Endothelial cell (in vitro differentiated cells): Measurements from ENCODE around the gene NDUFB11. TPM values are rescaled to one million over a fixed set of nuclear protein-coding genes. Genes with fewer than 3 reads are reported as not detected.

Experiments
- DNase-seq: peaks from one replicate; pipeline ENCODE4 v3.0.0; 2021; ENCODE audit warnings: low spot score
- H3K27ac Mint-ChIP-seq: one replicate; pipeline ENCODE4 v1.8.0; 2021; ENCODE audit warnings: mixed read lengths, inconsistent platforms; ENCODE audit not compliant: unreplicated experiment
- H3K27me3 Mint-ChIP-seq: one replicate; pipeline ENCODE4 v1.8.0; 2021; ENCODE audit warnings: mild to moderate bottlenecking, moderate library complexity, mixed read lengths, inconsistent platforms; ENCODE audit not compliant: unreplicated experiment
- H3K36me3 Mint-ChIP-seq: one replicate; pipeline ENCODE4 v1.8.0; 2021; ENCODE audit warnings: mild to moderate bottlenecking, low read depth, mixed read lengths, inconsistent platforms; ENCODE audit not compliant: unreplicated experiment
- H3K4me1 Mint-ChIP-seq: one replicate; pipeline ENCODE4 v1.8.0; 2021; ENCODE audit warnings: mild to moderate bottlenecking, mixed read lengths, inconsistent platforms; ENCODE audit not compliant: unreplicated experiment
- H3K4me3 Mint-ChIP-seq: one replicate; pipeline ENCODE4 v1.8.0; 2021; ENCODE audit warnings: mild to moderate bottlenecking, mixed read lengths, inconsistent platforms; ENCODE audit not compliant: unreplicated experiment
- H3K9me3 Mint-ChIP-seq: one replicate; pipeline ENCODE4 v1.8.0; 2021; ENCODE audit warnings: mixed read lengths, inconsistent platforms; ENCODE audit not compliant: unreplicated experiment
- CTCF ChIP-seq: fragments of 200-600 bp; sonication (generic); IDR thresholded peaks from one replicate; pipeline ENCODE4 v1.5.0; 2021; ENCODE audit warnings: antibody characterized with exemption; ENCODE audit not compliant: unreplicated experiment
- total RNA-seq: library from RNA; stranded (reverse); fragmentation: NEBNext Ultra II Directional; extraction: Animal tissue kit (Norgen Biotek cat#: 25700); gene quantifications from one replicate; pipeline ENCODE4 v1.2.1, GENCODE V29; 2021; ENCODE audit not compliant: unreplicated experiment

NDUFB11 gene
- total RNA-seq, 1 donor from 2014 or later: 81.5 TPM

- Mint-ChIP-seq H3K9me3 (no peaks in the 10 kb centered on the region), H3K36me3 (peaks cover 16% of the 10 kb centered on the region), H3K27ac (no peak overlapping the region)
Observed at GRCh38 chrX:47179928-47180255, 35.4 kb upstream of the NDUFB11 start.

GRCh38 chrX:47179221-47179927, 34.9 kb upstream of the NDUFB11 start:
- no peak for DNase-seq
- Mint-ChIP-seq H3K9me3 (no peaks in the 10 kb centered on the region), H3K27me3 (peaks cover 3% of the 10 kb centered on the region)

More at GRCh38 chrX:47179928-47180255, 35.4 kb upstream of the NDUFB11 start:
- no peaks in the 10 kb centered on the region for H3K4me1 Mint-ChIP-seq
- no peak for DNase-seq
- H3K27me3 Mint-ChIP-seq: peaks cover 3% of the 10 kb centered on the region
- H3K4me3 Mint-ChIP-seq: no peak overlapping the region
- TF ChIP-seq CTCF: no peak

GRCh38 chrX:47178337-47178736, 33.8 kb upstream of the NDUFB11 start:
- no peaks in the 10 kb centered on the region for H3K4me1 Mint-ChIP-seq
- DNase-seq: no peak
- H3K27me3 Mint-ChIP-seq: peaks cover 3% of the 10 kb centered on the region
- H3K9me3 Mint-ChIP-seq: no peaks in the 10 kb centered on the region
- H3K36me3 Mint-ChIP-seq: peaks cover 16% of the 10 kb centered on the region
- H3K4me3 Mint-ChIP-seq: no peak overlapping the region
- TF ChIP-seq CTCF: no peak
- H3K27ac Mint-ChIP-seq: no peak overlapping the region

More at GRCh38 chrX:47179221-47179927, 34.9 kb upstream of the NDUFB11 start:
- H3K36me3 Mint-ChIP-seq: peaks cover 16% of the 10 kb centered on the region
- H3K27ac Mint-ChIP-seq: no peak overlapping the region
- TF ChIP-seq CTCF: no peak
- no peak overlapping the region for H3K4me3 Mint-ChIP-seq
- H3K4me1 Mint-ChIP-seq: no peaks in the 10 kb centered on the region

GRCh38 chrX:47177079-47177478, 32.6 kb upstream of the NDUFB11 start:
- no peak for TF ChIP-seq CTCF
- Mint-ChIP-seq H3K4me3 (no peak overlapping the region), H3K4me1 (no peaks in the 10 kb centered on the region), H3K27ac (no peak overlapping the region), H3K9me3 (no peaks in the 10 kb centered on the region), H3K36me3 (peaks cover 14% of the 10 kb centered on the region), H3K27me3 (peaks cover 3% of the 10 kb centered on the region)
- no peak for DNase-seq

- Mint-ChIP-seq H3K9me3 (no peaks in the 10 kb centered on the region), H3K36me3 (peaks cover 19% of the 10 kb centered on the region), H3K27ac (no peak overlapping the region)
Observed at GRCh38 chrX:47176101-47176740, 31.7 kb upstream of the NDUFB11 start.

More at GRCh38 chrX:47176101-47176740, 31.7 kb upstream of the NDUFB11 start:
- H3K4me3 Mint-ChIP-seq: no peak overlapping the region
- H3K4me1 Mint-ChIP-seq: no peaks in the 10 kb centered on the region
- no peak for DNase-seq
- no peak for TF ChIP-seq CTCF
- H3K27me3 Mint-ChIP-seq: peaks cover 3% of the 10 kb centered on the region
